Measurements from ENCODE around the gene RXRA. TPM values are rescaled to one million over a fixed set of nuclear protein-coding genes. Genes with fewer than 3 reads are reported as not detected.

RXRA gene
- total RNA-seq (2022; extraction: Qiagen RNA extraction), result 28.7 to 37.2 TPM (median 33.9 TPM) in 5 replicates

DNA sequence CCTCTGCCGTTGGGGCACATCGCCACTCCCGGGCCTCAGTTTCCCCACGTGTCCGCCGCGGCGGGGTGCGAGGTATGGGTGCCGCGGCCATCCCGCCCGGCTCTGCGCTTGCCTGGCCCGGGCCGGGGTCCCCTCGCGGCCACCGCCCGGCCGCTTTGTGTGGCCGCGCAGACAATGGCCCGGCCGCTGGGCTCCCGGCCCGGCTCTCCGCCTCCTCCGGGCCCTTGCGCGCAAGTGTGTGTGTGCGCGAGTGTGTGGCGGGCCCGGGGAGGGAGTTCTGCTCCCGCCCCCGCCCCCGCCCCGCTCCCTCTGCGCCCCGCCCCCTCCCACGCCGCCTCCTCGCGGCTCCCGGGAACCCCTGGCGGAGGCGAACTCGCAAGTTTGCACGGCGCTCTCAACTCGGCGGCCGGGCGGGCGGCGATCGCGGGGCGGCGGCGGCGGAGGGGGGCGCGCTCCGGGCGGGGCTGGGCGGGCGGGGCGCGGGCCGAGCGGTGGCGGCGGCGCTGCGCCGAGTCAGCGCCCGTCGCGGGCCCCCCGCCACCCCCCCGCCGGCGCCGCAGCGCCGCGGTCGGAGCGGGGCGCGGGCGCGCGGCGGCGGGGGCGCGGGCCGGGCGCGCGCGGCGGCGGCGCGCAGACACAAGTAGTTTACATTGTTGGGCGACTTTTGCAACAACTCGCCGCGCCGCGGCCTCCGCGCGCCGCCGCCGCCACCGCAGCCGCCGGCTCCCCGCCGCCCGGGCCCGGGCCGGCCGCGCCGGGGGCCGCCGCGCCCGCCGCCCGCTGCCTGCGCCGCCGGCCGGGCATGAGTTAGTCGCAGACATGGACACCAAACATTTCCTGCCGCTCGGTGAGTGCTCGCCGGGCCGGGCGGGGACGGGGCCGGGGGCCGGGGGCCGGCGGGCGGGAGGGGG lies at the start of gene RXRA:
TSS of gene RXRA (plus strand) at position 643 of the 911 bp plus-strand sequence. CDS start at position 820, 177 bp downstream.

Other genes starting within 250 kb of the RXRA start
- 58.9 to 63.0 TPM (median 62.6 TPM) in 5 replicates for gene WDR5, start 190.4 kb upstream of the RXRA start, total RNA-seq (2022; extraction: Qiagen RNA extraction)
- not detected in 5 replicates for gene RNU6ATAC, start 161.9 kb upstream of the RXRA start, total RNA-seq (2022; extraction: Qiagen RNA extraction)